ENCODE data around the gene MRPS27.

MRPS27 gene

GRCh38 chr5:72256536-72256935, 63.5 kb downstream of the MRPS27 start:
- DNase-seq (ENCODE audit: low read depth, low spot score) = no peak

GRCh38 chr5:72255670-72256069, 64.4 kb downstream of the MRPS27 start:
- DNase-seq (ENCODE audit: low read depth, low spot score) = no peak

DNA sequence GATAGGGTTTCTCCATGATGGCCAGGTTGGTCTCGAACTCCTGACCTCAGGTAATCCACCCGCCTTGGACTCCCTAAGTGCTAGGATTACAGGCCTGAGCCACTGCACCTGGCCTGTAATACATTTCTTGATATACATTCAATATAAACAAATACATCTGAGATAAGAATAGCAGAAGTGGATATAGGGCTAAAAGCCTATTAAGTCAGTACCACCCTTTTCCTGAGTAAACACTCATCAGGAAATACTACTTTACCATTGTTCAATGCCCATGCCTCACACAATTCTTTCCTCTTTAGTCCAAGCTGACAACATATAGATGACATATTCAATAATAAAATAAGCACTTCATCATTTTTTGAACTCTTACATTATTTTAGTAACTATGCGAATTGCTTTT, 64.8 kb downstream of the MRPS27 start:
- no peak for DNase-seq (ENCODE audit: low read depth, low spot score)

- no peak for DNase-seq (ENCODE audit: low read depth, low spot score)
Measured at GRCh38 chr5:72252574-72253155, 67.4 kb downstream of the MRPS27 start.

DNA sequence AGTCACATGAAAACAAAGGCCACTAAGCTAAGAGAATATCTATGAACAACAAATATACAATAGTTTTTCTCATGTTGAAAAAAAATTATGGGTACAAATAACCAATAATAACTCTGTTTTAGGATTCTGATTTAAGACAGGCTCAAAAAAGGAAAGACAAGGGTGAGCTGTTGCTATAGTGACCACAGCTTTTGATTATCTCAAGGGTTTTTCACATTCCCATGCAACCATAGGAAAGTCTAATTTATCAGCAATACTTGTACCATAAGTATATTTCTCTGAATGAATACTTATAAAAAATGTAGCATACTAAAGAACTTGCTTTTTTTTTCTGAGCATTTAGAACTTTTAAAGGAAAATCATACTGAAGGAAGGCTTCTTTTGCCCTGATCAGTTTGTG, 68.0 kb downstream of the MRPS27 start:
- no peak for DNase-seq (ENCODE audit: low read depth, low spot score)

DNA sequence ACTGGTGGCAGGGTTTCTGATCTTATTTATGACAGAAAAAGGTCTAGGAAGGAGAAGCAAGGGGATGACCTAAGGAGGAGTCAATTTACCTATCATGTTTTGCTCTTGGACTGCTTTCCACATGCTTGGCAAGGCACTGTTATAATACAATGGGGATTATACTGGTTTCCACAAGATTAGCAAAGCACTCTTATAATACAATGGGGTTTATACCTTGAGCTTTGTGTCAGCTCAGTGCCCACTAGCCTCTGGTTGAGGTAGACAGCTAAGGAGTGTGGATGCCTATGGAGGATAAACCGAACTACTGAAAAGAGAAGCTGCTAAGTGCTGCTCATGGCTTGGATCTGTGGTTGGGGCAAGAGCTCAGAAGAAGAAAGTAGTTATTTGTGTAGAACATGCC, 68.7 kb downstream of the MRPS27 start:
- DNase-seq (ENCODE audit: low read depth, low spot score) = no peak

DNA sequence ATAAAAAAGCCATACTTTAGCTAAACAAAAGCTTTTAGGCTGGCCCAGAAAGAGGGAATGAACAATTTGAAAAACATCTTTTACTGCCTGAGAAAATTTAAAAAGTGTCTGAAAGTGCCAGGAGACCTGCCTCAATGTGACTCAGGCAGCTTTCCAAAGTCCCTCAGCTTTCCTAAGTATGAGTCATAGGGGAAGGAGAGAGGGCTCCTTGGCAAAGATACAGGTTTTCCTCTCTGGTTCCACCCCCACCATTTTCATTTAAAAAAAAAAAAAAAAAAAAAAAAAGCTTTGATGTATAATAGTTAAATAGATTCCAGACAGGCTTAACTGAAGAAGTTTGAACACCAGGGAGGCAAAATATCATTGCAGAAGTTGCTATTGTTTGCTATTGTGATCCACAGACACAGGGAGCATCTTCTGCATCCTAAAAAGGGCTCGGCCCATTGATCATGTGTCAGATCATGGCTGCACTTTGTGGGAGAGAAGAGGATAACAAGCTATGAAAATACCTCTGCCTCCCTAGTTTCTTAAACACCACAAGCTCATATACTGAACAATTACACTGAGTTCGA, 71.5 kb downstream of the MRPS27 start:
- no peak for DNase-seq (ENCODE audit: low read depth, low spot score)

GRCh38 chr5:72246954-72247442, 73.0 kb downstream of the MRPS27 start:
- DNase-seq (ENCODE audit: low read depth, low spot score) = no peak

GRCh38 chr5:72245951-72246532, 74.0 kb downstream of the MRPS27 start:
- no peak for DNase-seq (ENCODE audit: low read depth, low spot score)

- DNase-seq (ENCODE audit: low read depth, low spot score) = no peak
Measured at GRCh38 chr5:72245546-72245945, 74.5 kb downstream of the MRPS27 start.

- DNase-seq (ENCODE audit: low read depth, low spot score) = peak; percentile 32
Measured at GRCh38 chr5:72244862-72245371, 75.1 kb downstream of the MRPS27 start.

DNA sequence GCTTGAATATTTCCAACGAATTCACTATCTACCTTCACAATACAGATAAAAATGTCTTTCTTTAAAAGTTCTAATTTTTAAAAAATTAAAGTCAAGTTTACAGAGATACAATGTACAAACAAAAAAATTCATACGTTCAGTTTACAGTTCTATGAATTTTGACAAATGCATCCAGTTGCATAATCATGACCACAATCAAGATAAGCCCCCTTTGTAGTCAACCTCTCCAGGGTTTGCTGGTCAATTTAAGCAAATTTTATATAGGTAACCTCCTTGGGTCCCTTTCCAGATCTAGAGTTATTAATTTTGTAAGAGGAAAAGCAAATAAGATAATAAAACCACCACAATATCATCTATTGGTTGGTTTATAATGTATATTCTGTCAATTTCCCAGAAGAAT, 76.3 kb downstream of the MRPS27 start:
- no peak for DNase-seq (ENCODE audit: low read depth, low spot score)

- DNase-seq (ENCODE audit: low read depth, low spot score) = no peak
Measured at GRCh38 chr5:72242796-72243475, 77.1 kb downstream of the MRPS27 start.

- DNase-seq (ENCODE audit: low read depth, low spot score) = no peak
Measured at GRCh38 chr5:72241346-72242003, 78.6 kb downstream of the MRPS27 start.

DNA sequence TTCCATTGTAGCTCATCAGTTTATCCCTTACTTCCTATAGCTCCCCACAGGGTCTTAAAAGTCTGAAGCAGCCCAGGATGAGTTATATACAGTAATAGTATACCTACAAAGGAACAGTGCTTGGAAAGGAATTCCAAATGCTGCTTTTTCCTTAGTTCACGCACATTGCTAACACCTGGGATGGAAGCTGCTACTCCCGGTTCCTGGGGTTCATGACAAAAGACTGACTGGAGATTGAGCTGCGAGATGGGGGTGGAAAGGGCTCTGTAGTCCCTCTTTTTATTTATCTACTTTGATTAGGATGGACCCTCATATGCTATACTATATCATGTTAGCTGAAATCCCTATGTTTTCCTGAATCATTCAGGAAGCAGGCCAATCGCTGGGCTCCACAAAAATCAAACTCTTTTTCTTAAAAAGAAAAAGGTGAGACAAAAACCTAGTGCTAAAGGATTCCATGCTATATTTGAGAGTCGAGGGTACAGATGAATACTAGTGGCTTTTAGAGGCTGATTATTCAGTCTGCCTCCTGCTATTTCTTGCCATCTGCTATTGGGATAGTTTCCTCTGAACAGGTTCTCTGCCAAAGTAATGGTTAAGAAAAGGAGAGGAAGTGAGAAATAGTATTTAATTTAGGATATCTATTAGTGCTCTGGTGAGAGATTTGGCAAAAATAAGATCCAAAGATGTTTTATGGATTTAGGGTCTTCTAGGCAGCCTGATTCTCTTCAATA, 81.2 kb downstream of the MRPS27 start:
- DNase-seq (ENCODE audit: low read depth, low spot score) = no peak

- DNase-seq (ENCODE audit: low read depth, low spot score) = no peak
Measured at GRCh38 chr5:72237879-72238278, 82.2 kb downstream of the MRPS27 start.

DNA sequence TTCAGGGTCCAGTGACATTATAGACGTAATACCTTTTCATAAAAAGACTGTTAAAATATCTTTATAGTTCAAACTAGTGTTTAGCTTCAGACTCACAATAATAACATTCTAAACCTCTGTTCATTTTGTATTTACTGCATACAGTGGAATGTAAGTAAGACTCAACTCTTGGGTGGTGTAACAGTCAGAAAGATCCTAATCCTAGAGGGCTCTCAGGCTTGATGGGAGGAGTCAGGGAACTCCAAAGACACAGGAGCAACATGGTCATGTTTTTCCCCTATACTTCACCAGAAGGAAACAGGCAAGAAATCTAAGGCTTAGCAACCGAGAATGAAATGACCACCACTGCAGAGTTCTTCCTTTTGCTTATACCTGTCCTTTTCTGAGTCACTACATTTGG, 82.6 kb downstream of the MRPS27 start:
- no peak for DNase-seq (ENCODE audit: low read depth, low spot score)

- DNase-seq (ENCODE audit: low read depth, low spot score) = no peak
Measured at GRCh38 chr5:72235725-72236124, 84.3 kb downstream of the MRPS27 start.

- DNase-seq (ENCODE audit: low read depth, low spot score) = no peak
Measured at GRCh38 chr5:72234868-72235267, 85.2 kb downstream of the MRPS27 start.

- DNase-seq (ENCODE audit: low read depth, low spot score) = no peak
Measured at GRCh38 chr5:72234265-72234700, 85.8 kb downstream of the MRPS27 start.

DNA sequence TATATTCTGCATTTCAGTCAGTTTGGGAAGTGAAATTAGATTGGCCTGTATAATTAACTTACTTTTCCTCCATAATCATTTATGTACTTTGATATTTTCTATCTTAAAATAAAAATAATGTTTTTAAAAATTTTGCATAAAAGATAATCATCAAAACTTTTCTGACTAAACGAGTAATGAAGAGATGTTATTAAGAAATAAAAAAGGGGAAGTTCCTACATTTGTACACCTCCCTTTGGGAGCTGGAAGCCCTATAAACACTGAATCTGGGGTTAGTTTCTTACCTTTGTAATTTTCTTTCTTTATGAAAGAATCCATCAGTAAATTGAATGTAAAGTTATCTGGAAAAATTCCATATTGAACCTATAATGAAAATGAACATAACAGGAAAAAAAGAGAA, 86.2 kb downstream of the MRPS27 start:
- no peak for DNase-seq (ENCODE audit: low read depth, low spot score)
